HepG2 (cell line): ENCODE results near the gene BROX. TPM values are rescaled to one million over a fixed set of nuclear protein-coding genes. Genes with fewer than 3 reads are reported as not detected.

Source experiments
- ATAC-seq: fragments of 200-7000 bp; cut with Tn5 transposase; 3 replicates; pipeline ENCODE4 v1.9.1; 2020; ENCODE audit warnings: mild to moderate bottlenecking, moderate library complexity
- BruUV-seq: library from RNA; stranded (reverse); fragments of 400-500 nt; replicated peaks from 2 replicates; lab custom pipeline; 2021; lab: Mats Ljungman, UMichigan
- CTCF ChIA-PET: fragments of 300-600 bp; formaldehyde crosslinking; extraction: SDS; loops from one replicate; lab custom pipeline; 2021; ENCODE audit warnings: low total read pairs, inconsistent platforms, low intra/inter-chr PET ratio; lab: Yijun Ruan, JAX
- POLR2A ChIA-PET: fragments of 350-600 bp; sonication (Branson Sonifier 250); formaldehyde crosslinking; loops from one replicate; lab custom pipeline; 2020; ENCODE audit warnings: antibody characterized with exemption, inconsistent platforms; lab: Yijun Ruan, JAX
- DNase-seq: peaks from one replicate; pipeline ENCODE4 v3.0.0-alpha.2; 2015; ENCODE audit warnings: low spot score
- FAIRE-seq: peaks from 3 replicates; lab custom pipeline; 2011; peaks lifted over from hg19 to GRCh38; lab: Jason Lieb, UNC
- H2AFZ ChIP-seq: one replicate; pipeline ENCODE4 v1.6.1; 2011; ENCODE audit warnings: low read length, inconsistent platforms
- H3K27ac ChIP-seq: fragments of 300-600 bp; 3 replicates; pipeline ENCODE4 v1.8.0; 2011; ENCODE audit warnings: mixed run types, mild to moderate bottlenecking, mixed read lengths, low read length, inconsistent platforms; ENCODE audit not compliant: insufficient read depth; ENCODE audit errors: extremely low read length
- H3K27me3 ChIP-seq, 2 experiments: fragments of 200-600 bp in 1 of 2; 2 replicates in 1 of 2; 3 replicates in 1 of 2; pipeline versions ENCODE4 v1.6.0 to v1.8.0; 2011; ENCODE audit warnings: low read length in 2 of 2, mild to moderate bottlenecking in 2 of 2, moderate library complexity in 2 of 2, inconsistent platforms in 1 of 2; ENCODE audit not compliant: insufficient read depth in 2 of 2, control insufficient read depth in 1 of 2
- H3K36me3 ChIP-seq, 2 experiments: fragments of 200-600 bp in 1 of 2; replicated peaks in 1 of 2; 2 replicates in 1 of 2; 3 replicates in 1 of 2; pipeline versions ENCODE4 v1.5.1 to v1.8.0; 2011; ENCODE audit warnings: low read length in 2 of 2, inconsistent platforms in 1 of 2; ENCODE audit not compliant: insufficient read depth in 2 of 2, control insufficient read depth in 1 of 2
- H3K4me1 ChIP-seq: 2 replicates; pipeline ENCODE4 v1.5.1; 2012; ENCODE audit warnings: low read length, inconsistent platforms; ENCODE audit not compliant: insufficient read depth
- H3K4me2 ChIP-seq: 2 replicates; pipeline ENCODE4 v1.6.0; 2011; ENCODE audit warnings: low read depth, low read length, inconsistent platforms
- H3K4me3 ChIP-seq, 3 experiments: fragments of 200-600 bp in 1 of 3; sonication (generic), shearing (Covaris generic) in 1 of 3; replicated peaks in 1 of 3; 2 replicates each; pipeline ENCODE4 v1.5.1; 2011 to 2016; ENCODE audit warnings: low read length in 3 of 3, inconsistent platforms in 2 of 3, low read depth in 2 of 3, mild to moderate bottlenecking in 2 of 3, control low read depth in 1 of 3, mixed read lengths in 1 of 3; ENCODE audit not compliant: insufficient read depth in 1 of 3
- H3K79me2 ChIP-seq: one replicate; pipeline ENCODE4 v1.6.1; 2011; ENCODE audit warnings: low read length, inconsistent platforms; ENCODE audit not compliant: insufficient read depth
- H3K9ac ChIP-seq: 2 replicates; pipeline ENCODE4 v1.6.0; 2011; ENCODE audit warnings: mild to moderate bottlenecking, low read depth, low read length, inconsistent platforms; ENCODE audit not compliant: insufficient read depth
- H3K9me3 ChIP-seq: 2 replicates; pipeline ENCODE4 v1.5.1; 2012; ENCODE audit warnings: mild to moderate bottlenecking, low read length
- H4K20me1 ChIP-seq: 2 replicates; pipeline ENCODE4 v1.6.0; 2011; ENCODE audit warnings: inconsistent platforms, mild to moderate bottlenecking, low read length, moderate library complexity; ENCODE audit not compliant: insufficient read depth
- ELF3 ChIP-seq: IDR thresholded peaks from 2 replicates; pipeline ENCODE4 v1.6.1; 2016; ENCODE audit warnings: missing genetic modification reagents, missing compliant biosample characterization
- GTF3A ChIP-seq: sonication (generic); formaldehyde crosslinking; conservative IDR thresholded peaks from 2 replicates; pipeline ENCODE4 v1.4.0; 2020; ENCODE audit warnings: mild to moderate bottlenecking, missing genetic modification reagents
- HIVEP1 ChIP-seq: sonication (generic); formaldehyde crosslinking; IDR thresholded peaks from 2 replicates; pipeline ENCODE4 v1.4.0; 2020; ENCODE audit warnings: mild to moderate bottlenecking, missing genetic modification reagents
- MBNL3 ChIP-seq: fragments of 250-450 bp; sonication (Bioruptor Pico); conservative IDR thresholded peaks from 2 replicates; pipeline ENCODE4 v1.8.0; 2022; ENCODE audit warnings: mild to moderate bottlenecking, inconsistent platforms
- PHF21A ChIP-seq: sonication (generic); formaldehyde crosslinking; IDR thresholded peaks from 2 replicates; pipeline ENCODE4 v1.5.0; 2020; ENCODE audit warnings: mild to moderate bottlenecking, missing genetic modification reagents
- REXO4 ChIP-seq: sonication (generic); formaldehyde crosslinking; IDR thresholded peaks from 2 replicates; pipeline ENCODE4 v1.8.0; 2022; ENCODE audit warnings: missing genetic modification reagents, mild to moderate bottlenecking, borderline replicate concordance
- TCF7L2 ChIP-seq: IDR thresholded peaks from 2 replicates; pipeline ENCODE4 v1.6.1; 2011; ENCODE audit warnings: mild to moderate bottlenecking, low read depth, low read length, moderate library complexity
- ZNF367 ChIP-seq: sonication (generic); formaldehyde crosslinking; IDR thresholded peaks from 2 replicates; pipeline ENCODE4 v1.4.0; 2020; ENCODE audit warnings: missing genetic modification reagents, borderline replicate concordance
- ZNF530 ChIP-seq: sonication (generic); formaldehyde crosslinking; IDR thresholded peaks from 2 replicates; pipeline ENCODE4 v1.5.0; 2020; ENCODE audit warnings: low read depth, mild to moderate bottlenecking, missing genetic modification reagents
- ZNF713 ChIP-seq: sonication (generic); formaldehyde crosslinking; IDR thresholded peaks from 2 replicates; pipeline ENCODE4 v1.4.0; 2020; ENCODE audit warnings: mild to moderate bottlenecking, missing genetic modification reagents
- ZNF761 ChIP-seq: sonication (generic); formaldehyde crosslinking; conservative IDR thresholded peaks from 2 replicates; pipeline ENCODE4 v1.4.0; 2020; ENCODE audit warnings: mild to moderate bottlenecking, missing genetic modification reagents
- ZNF83 ChIP-seq: sonication (generic); formaldehyde crosslinking; IDR thresholded peaks from 2 replicates; pipeline ENCODE4 v1.4.0; 2020; ENCODE audit warnings: missing genetic modification reagents, mild to moderate bottlenecking, borderline replicate concordance
- WGBS: methylation state at CpG from one replicate; pipeline ENCODE4 v1.1.6; 2017; ENCODE audit warnings: low lambda C conversion rate; 5-methylcytosine and 5-hydroxymethylcytosine counted together
- in situ Hi-C: cut with HindIII; loops from 2 replicates; pipeline ENCODE4 v1.10.0; 2017; ENCODE audit warnings: low pct_unique_long_range_greater_than_20kb; ENCODE audit not compliant: extremely low pct_ligation_motif_present
- intact Hi-C: fragments of 100-400 bp; cut with micrococcal nuclease; formaldehyde crosslinking; loops from one replicate; pipeline ENCODE4 v1.10.0; 2022; ENCODE audit not compliant: unreplicated experiment
- polyA plus RNA-seq, 8 experiments: library from polyadenylated mRNA; depleted of rRNA in 3 of 8; stranded (reverse) in 7 of 8; unstranded in 1 of 8; fragments of >200 nt; fragmentation: Illumina TruSeq in 4 of 8; extraction: Trizol in 4 of 8; gene quantifications; 2 replicates each; pipeline versions ENCODE4 v1.2.1 to v1.2.3, GENCODE V29; 2011 to 2016; ENCODE audit warnings: low read depth in 4 of 8, missing spikeins in 1 of 8, mixed read lengths in 1 of 8; ENCODE audit not compliant: insufficient read depth in 1 of 8
- total RNA-seq, 5 experiments: library from RNA; depleted of rRNA; stranded (reverse); fragments of >200 nt; fragmentation: Illumina TruSeq; extraction: Trizol; gene quantifications; 2 replicates each; pipeline ENCODE4 v1.2.3, GENCODE V29; 2016; ENCODE audit warnings: low read depth in 1 of 5
- TF ChIP-seq, protein P1 (sequence below): sonication (generic); formaldehyde crosslinking; IDR thresholded peaks from 2 replicates; pipeline ENCODE4 v1.8.0; 2022; ENCODE audit warnings: low read depth, missing genetic modification reagents

Gene BROX
- total and polyA plus RNA-seq, 2 of the 13 experiments (the other 11 are each of a cell fraction or from before 2014, with no cell fraction given) = 4.4 to 33.2 TPM

DNA sequence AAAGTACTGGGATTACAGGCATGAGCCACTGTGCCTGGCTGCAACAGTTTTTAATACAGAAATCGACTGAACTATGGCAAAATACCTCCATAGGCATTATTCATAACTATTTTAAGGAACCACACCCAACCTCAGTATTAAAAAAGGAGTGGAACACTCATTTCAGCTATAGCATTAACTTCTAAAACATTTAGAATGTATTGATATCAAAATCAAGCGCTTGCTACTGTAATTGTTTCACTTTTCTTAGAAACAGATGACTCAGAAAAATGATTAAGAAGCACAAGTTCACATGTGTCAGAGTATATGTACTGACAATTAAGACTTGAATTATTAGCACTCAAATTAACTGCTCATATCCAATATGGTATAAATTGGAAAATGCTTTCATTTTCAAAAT lies 15.2 kb upstream of the BROX start:
- Histone ChIP-seq H3K4me1 (no peaks in the 10 kb centered on the region), H3K79me2 (peaks cover 2% of the 10 kb centered on the region), H3K4me2 (no peak overlapping the region), H2AFZ (no peak overlapping the region), H4K20me1 (no peaks in the 10 kb centered on the region), H3K27me3 (no peaks in the 10 kb centered on the region), H3K27ac (no peak overlapping the region), H3K36me3 (peaks cover 0 to 17% of the 10 kb centered on the region in 2 experiments; a peak in 1 of 5 replicates), H3K9me3 (no peaks in the 10 kb centered on the region), H3K4me3 (no peak overlapping the region), H3K9ac (no peak overlapping the region)
- no peak for ATAC-seq
- FAIRE-seq = no peak
- intact Hi-C loops (no loop called here), in situ Hi-C loops (no loop called here)
- DNase-seq = no peak
- ChIA-PET CTCF (no interaction called here), POLR2A (no interaction called here)
- TF ChIP-seq ZNF761 (CRISPR knock-in tag) = no peak
- TF ChIP-seq ELF3 (CRISPR knock-in tag) = no peak
- no peak for TF ChIP-seq HIVEP1 (CRISPR knock-in tag)
- no peak for TF ChIP-seq ZNF713
- TF ChIP-seq REXO4 = no peak
- WGBS = 91% methylated on average over 2 of the region's 2 CpGs
- no TSS peak for BruUV-seq

GRCh38 chr1:222697826-222698225 lies 14.5 kb upstream of the BROX start:
- ATAC-seq (no peak), DNase-seq (no peak), FAIRE-seq (no peak)
- H3K9ac ChIP-seq = no peak overlapping the region
- ChIA-PET POLR2A (no interaction called here), CTCF (no interaction called here)
- H2AFZ ChIP-seq = no peak overlapping the region
- no peak overlapping the region for H3K4me2 ChIP-seq
- H3K36me3 ChIP-seq = peaks cover 0 to 19% of the 10 kb centered on the region in 2 experiments; a peak in 1 of 5 replicates
- BruUV-seq = no TSS peak
- no peaks in the 10 kb centered on the region for H4K20me1 ChIP-seq
- intact Hi-C loops (no loop called here), in situ Hi-C loops (no loop called here)
- no peaks in the 10 kb centered on the region for H3K27me3 ChIP-seq
- H3K9me3 ChIP-seq = no peaks in the 10 kb centered on the region
- TF ChIP-seq, protein P1, sequence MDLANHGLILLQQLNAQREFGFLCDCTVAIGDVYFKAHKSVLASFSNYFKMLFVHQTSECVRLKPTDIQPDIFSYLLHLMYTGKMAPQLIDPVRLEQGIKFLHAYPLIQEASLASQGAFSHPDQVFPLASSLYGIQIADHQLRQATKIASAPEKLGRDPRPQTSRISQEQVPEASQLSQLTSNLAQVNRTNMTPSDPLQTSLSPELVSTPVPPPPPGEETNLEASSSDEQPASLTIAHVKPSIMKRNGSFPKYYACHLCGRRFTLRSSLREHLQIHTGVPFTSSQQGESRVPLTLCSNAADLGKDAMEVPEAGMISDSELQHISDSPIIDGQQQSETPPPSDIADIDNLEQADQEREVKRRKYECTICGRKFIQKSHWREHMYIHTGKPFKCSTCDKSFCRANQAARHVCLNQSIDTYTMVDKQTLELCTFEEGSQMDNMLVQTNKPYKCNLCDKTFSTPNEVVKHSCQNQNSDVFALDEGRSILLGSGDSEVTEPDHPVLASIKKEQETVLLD = no peak
- TF ChIP-seq ZNF530 (no peak), MBNL3 (no peak), TCF7L2 (no peak), ZNF367 (no peak), ZNF83 (CRISPR knock-in tag) (no peak), PHF21A (CRISPR knock-in tag) (no peak), GTF3A (CRISPR knock-in tag) (no peak)
- H3K79me2 ChIP-seq = peaks cover 2% of the 10 kb centered on the region
- H3K27ac ChIP-seq = no peak overlapping the region
- WGBS = 90% methylated on average over 2 of the region's 2 CpGs
- no peaks in the 10 kb centered on the region for H3K4me1 ChIP-seq
- no peak overlapping the region for H3K4me3 ChIP-seq
